Stomach smooth muscle (tissue), 2 donors: Measurements from ENCODE around the gene MYBPC2.

Source experiments
- H3K27ac ChIP-seq: one replicate; pipeline ENCODE4 v1.7.0; 2013; ENCODE audit warnings: mild to moderate bottlenecking, low read length, inconsistent platforms
- H3K27me3 ChIP-seq, 2 donors: one replicate each; pipeline ENCODE4 v1.7.0; 2013; ENCODE audit warnings: low read length in 2 of 2; ENCODE audit not compliant: insufficient read depth in 2 of 2, control insufficient read depth in 1 of 2
- H3K36me3 ChIP-seq, 2 donors: one replicate each; pipeline ENCODE4 v1.7.0; 2013; ENCODE audit warnings: low read length in 2 of 2; ENCODE audit not compliant: control insufficient read depth in 2 of 2, insufficient read depth in 2 of 2
- H3K4me1 ChIP-seq: one replicate; pipeline ENCODE4 v1.7.0; 2013; ENCODE audit warnings: low read length; ENCODE audit not compliant: control insufficient read depth, insufficient read depth
- H3K4me3 ChIP-seq, 2 donors: one replicate each; pipeline ENCODE4 v1.7.0; 2013; ENCODE audit warnings: low read length in 2 of 2
- H3K9ac ChIP-seq, 2 donors: one replicate each; pipeline ENCODE4 v1.7.0; 2013; ENCODE audit warnings: low read length in 2 of 2, mild to moderate bottlenecking in 1 of 2
- H3K9me3 ChIP-seq, 2 donors: one replicate each; pipeline ENCODE4 v1.7.0; 2013; ENCODE audit warnings: low read length in 2 of 2; ENCODE audit not compliant: control insufficient read depth in 2 of 2
- donor health status: healthy.
- donor health status: Pancreatic carcinoma.

Gene MYBPC2

DNA sequence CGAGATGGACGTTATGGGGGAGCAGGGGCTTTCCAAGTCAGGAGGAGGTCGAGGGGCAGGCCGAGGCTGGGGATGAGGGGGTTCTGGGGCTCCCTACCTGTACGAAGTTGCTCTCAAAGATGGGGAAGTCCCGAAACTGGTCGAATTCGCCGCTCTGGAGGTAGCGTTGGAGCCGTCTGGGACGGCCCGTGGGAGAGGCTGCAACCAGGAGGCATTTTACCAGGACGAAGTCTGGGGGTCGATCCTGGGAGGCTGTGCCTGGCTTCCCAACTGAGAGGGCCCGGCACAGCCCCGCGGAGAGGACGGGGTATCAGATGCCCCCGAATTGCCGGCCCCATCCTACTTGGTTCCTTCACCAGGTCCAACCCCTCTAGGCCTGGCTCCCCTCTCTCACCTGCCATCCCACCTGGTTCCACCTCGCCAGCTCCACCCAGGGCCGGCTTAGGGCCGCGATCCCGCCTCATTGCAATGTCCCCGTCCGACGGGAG lies 43.1 kb downstream of the MYBPC2 start:
- H3K4me1 ChIP-seq = peaks cover 11% of the 10 kb centered on the region
- peak overlapping the region; percentile 49 to 96 for H3K4me3 ChIP-seq
- peaks cover 7 to 14% of the 10 kb centered on the region in 2 donors for H3K36me3 ChIP-seq
- no peaks in the 10 kb centered on the region for H3K27me3 ChIP-seq
- H3K9ac ChIP-seq = no peak overlapping the region
- H3K27ac ChIP-seq = peak overlapping the region; percentile 58
- H3K9me3 ChIP-seq = no peaks in the 10 kb centered on the region

DNA sequence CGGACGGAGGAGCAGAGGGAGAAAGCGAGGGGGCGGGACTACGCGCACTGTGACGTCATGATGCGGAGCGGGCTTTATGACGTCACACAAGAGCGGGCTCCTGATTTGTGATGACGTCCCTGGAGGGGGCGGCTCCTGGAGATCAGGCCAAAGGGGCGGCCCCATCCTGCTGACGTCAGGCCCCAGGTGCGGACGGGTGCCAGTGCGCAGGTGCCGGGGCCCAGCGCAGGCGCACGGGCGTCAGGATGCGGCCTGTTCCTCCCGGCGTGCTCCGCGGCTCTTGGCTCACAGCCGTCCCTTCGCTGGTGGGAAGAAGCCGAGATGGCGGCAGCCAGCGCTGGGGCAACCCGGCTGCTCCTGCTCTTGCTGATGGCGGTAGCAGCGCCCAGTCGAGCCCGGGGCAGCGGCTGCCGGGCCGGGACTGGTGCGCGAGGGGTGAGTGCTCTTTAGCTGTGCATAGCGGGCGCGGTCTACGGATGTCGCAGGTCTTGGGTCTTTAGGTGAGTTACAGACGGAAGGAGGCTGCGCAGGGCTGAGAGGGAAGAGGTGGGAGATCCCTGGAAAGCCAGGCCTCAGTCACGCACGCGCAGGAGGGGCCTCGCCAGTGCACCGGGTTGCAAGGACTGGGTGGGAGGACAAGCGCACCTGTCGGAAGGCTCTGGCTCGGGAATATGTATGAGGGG lies 43.7 kb downstream of the MYBPC2 start, which contains the start of the genes EMC10 and GARIN5A:
Gene EMC10 (plus strand): TSS at position 284 of the 683 bp plus-strand sequence. CDS start 38 bp downstream, at position 322.
Gene GARIN5A (minus strand): TSS at position 625 of the 683 bp plus-strand sequence. CDS start 460 bp downstream, at position 165.
- Histone ChIP-seq H3K36me3 (peaks cover 11 to 17% of the 10 kb centered on the region in 2 donors), H3K27me3 (no peaks in the 10 kb centered on the region), H3K9me3 (no peaks in the 10 kb centered on the region), H3K27ac (peak within 1 kb of the TSS; percentile 58), H3K4me3 (peak within 1 kb of the TSS; percentile 96 to 99), H3K9ac (peak within 1 kb of the TSS; percentile 93), H3K4me1 (peaks cover 11% of the 10 kb centered on the region)

- Histone ChIP-seq H3K9ac (peak overlapping the region; percentile 93), H3K27ac (no peak overlapping the region), H3K27me3 (no peaks in the 10 kb centered on the region), H3K36me3 (peaks cover 14 to 17% of the 10 kb centered on the region in 2 donors), H3K4me1 (peaks cover 11% of the 10 kb centered on the region), H3K4me3 (peak overlapping the region; percentile 96 to 99), H3K9me3 (no peaks in the 10 kb centered on the region)
Observed at GRCh38 chr19:50476907-50477238, 44.2 kb downstream of the MYBPC2 start.

DNA sequence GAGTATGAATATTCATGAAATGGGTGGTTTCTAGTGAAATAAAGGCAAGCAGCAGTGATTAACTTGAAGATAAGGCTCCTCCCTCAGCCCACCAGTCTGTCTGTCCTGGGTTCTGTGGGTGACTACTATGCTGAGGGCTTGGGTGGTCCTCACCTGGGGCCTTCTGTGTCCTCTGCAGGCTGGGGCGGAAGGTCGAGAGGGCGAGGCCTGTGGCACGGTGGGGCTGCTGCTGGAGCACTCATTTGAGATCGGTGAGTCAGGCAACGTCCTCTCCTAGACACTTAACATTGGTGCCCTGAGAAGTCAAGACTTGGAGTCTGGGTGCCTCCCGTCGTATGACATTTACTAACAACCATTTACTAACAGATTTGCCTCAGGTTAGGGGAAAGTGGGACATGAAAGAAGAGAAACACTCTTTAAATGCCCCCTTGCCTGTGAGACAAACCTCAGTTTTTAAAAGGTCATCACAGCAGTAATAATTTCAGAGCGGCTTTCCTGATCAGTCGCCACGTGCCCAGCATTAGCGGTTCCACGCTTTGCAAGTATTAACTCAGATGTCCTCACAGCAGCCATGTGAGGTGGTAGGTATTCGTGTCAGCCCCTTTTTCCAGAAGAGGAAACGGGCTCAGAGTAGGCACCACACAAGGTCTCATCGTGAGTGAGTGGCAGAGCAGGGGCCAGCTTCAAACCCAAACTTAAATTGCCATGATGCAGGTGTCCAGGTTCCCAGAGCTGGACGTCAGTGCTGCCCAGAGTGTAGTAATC lies 45.2 kb downstream of the MYBPC2 start:
- Histone ChIP-seq H3K4me3 (peak overlapping the region in 1 of 2 donors; percentile 96), H3K4me1 (peaks cover 11% of the 10 kb centered on the region), H3K27ac (no peak overlapping the region), H3K9me3 (no peaks in the 10 kb centered on the region), H3K27me3 (no peaks in the 10 kb centered on the region), H3K36me3 (peaks cover 14 to 21% of the 10 kb centered on the region in 2 donors), H3K9ac (peak overlapping the region in 1 of 2 donors; percentile 36)

DNA sequence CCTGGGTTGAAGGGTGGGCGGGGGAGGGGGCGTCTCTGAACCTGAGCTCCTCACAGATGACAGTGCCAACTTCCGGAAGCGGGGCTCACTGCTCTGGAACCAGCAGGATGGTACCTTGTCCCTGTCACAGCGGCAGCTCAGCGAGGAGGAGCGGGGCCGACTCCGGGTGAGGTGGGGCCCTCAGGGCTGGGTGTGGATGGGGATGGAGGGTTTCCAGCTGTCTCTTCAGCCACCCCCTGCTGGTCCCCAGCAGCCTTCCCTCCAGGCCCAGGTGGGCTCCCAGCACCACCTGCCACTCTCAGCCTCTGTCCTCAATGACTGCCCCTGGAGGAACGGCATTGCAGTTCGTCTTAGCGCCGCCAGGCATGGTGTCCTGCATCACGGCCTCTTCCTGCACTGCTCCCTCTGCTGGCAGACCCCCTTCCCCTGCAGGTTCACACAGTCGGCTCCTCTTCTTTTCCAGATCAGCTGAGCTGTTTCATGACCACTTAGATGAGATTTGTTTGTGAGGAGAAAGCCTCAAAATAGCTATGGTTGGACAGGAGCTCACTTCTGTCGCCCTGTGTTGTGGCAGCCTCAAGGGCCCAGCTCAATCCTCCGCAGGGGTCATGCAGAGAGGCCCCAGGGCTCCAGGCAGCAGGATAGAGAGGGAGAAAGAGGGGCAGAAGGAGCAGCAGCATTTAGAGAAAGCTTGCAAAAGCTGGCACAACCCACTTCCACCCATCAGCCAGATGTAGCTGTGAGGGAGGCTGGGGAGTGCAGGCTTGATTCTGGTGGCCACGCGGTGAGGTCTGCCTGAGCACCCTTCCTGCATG lies 46.4 kb downstream of the MYBPC2 start:
- Histone ChIP-seq H3K4me3 (no peak overlapping the region), H3K27ac (no peak overlapping the region), H3K9me3 (no peaks in the 10 kb centered on the region), H3K27me3 (no peaks in the 10 kb centered on the region), H3K36me3 (peaks cover 14 to 24% of the 10 kb centered on the region in 2 donors), H3K9ac (no peak overlapping the region), H3K4me1 (peaks cover 11% of the 10 kb centered on the region)

GRCh38 chr19:50479761-50480251 lies 47.1 kb downstream of the MYBPC2 start:
- Histone ChIP-seq H3K9ac (no peak overlapping the region), H3K27ac (no peak overlapping the region), H3K4me3 (no peak overlapping the region), H3K27me3 (no peaks in the 10 kb centered on the region), H3K4me1 (peaks cover 11% of the 10 kb centered on the region), H3K9me3 (no peaks in the 10 kb centered on the region), H3K36me3 (peaks cover 14 to 27% of the 10 kb centered on the region in 2 donors)

DNA sequence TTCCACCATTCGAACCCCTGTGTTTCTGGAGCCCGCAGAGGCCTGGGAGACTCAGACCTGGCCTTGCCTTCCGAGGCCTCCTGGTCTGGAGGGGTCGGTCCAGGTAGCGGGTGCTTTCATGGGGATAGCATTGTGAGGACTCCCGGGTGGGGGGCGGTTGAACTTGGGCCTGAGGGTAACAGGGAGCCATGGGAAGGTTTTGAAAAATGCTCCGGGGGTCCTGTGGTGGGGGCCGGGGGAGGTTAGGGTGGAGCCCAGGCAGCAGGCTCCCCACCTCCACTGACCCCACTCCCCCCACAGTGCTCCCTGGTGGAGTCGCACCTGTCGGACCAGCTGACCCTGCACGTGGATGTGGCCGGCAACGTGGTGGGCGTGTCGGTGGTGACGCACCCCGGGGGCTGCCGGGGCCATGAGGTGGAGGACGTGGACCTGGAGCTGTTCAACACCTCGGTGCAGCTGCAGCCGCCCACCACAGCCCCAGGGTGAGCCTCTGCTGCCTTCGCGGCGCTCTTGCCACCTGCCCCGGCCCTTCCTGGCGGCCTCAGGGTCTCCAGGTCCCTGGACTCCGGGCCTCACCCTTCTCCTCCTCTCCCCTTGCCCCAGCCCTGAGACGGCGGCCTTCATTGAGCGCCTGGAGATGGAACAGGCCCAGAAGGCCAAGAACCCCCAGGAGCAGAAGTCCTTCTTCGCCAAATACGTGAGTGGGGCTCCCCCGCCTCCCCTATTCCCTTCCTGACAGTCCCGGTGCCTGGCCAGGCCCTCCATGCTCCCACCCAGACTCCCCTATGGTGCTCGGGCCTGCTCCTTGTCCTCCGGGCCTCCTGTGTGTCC lies 47.8 kb downstream of the MYBPC2 start:
- no peak overlapping the region for H3K27ac ChIP-seq
- H3K36me3 ChIP-seq = peaks cover 14 to 31% of the 10 kb centered on the region in 2 donors
- no peak overlapping the region for H3K9ac ChIP-seq
- H3K4me3 ChIP-seq = no peak overlapping the region
- no peaks in the 10 kb centered on the region for H3K27me3 ChIP-seq
- peaks cover 11% of the 10 kb centered on the region for H3K4me1 ChIP-seq
- H3K9me3 ChIP-seq = no peaks in the 10 kb centered on the region

DNA sequence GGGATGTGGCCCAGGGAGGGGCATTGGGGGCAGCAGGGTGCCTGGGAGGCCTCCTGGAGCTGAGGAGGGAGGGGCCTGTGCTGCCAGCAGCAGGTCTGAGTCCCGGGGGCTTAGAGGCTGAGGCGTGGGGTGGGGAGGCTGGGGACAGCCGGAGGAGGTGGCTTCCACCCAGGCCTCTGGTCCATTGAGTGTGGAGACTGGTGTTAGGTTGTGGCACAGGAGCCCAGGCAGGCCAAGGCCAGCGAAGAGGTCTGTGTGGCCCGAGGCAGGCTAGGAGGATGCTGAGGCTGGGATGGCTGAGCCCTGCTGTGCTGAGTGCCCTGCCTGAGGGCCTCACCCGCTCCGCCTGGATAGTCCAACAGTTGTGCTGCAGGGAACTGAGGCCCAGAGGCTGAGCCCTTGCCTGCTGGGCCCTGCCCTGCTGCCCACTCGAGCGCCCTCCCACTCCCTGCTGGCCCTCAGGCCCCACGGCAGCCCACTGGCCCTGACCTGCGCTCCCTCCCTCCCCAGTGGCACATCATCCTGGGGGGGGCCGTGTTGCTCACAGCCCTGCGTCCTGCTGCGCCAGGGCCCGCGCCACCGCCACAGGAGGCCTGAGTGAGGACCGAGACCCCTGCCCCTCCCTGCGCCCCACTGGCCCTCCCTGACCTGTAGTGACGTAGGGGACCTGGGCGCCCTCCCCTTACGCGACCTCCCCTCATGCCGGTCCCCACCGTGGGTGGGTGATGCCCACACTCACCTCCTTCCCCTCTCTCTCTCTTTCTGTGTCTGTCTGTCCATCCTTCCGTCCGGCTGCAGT lies 48.9 kb downstream of the MYBPC2 start:
- H3K4me3 ChIP-seq = no peak overlapping the region
- no peak overlapping the region for H3K27ac ChIP-seq
- no peaks in the 10 kb centered on the region for H3K27me3 ChIP-seq
- peaks cover 9% of the 10 kb centered on the region for H3K4me1 ChIP-seq
- H3K9me3 ChIP-seq = no peaks in the 10 kb centered on the region
- peaks cover 14 to 31% of the 10 kb centered on the region in 2 donors for H3K36me3 ChIP-seq
- no peak overlapping the region for H3K9ac ChIP-seq

DNA sequence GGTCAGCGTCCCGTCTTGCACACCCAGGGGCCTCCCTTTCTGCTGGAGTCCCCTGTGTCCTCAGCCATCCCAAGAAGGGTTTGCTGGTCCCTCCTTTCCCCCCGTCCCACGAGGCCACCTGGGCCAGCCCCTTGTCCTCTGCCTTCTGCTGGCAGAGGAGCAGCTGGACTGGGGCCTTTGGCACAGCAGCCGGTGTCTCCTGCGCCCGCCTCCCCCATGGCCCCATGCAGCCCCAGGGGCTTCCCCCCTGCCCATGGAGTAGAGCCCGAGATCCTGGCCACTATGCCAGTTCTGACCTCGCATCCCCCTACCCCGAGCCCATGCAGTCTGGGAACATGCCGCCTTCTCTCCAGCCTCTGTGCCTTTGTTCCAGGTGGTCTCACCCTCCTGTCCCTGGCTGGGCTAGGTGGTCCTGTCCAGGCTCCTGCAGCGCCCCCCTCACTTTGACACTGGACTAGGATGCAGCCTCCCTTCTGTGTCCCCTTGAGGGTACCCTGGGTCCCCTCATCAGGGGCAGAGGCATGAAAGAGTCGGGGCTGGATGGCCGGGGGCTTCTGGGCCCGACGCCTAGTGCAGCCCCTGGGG lies 49.7 kb downstream of the MYBPC2 start:
- no peak overlapping the region for H3K4me3 ChIP-seq
- peaks cover 5% of the 10 kb centered on the region for H3K4me1 ChIP-seq
- peaks cover 0 to 3% of the 10 kb centered on the region in 2 donors for H3K27me3 ChIP-seq
- no peaks in the 10 kb centered on the region for H3K9me3 ChIP-seq
- H3K27ac ChIP-seq = no peak overlapping the region
- H3K9ac ChIP-seq = no peak overlapping the region
- H3K36me3 ChIP-seq = peaks cover 14 to 31% of the 10 kb centered on the region in 2 donors
